Astrocyte (in vitro differentiated cells and primary cell): Measurements from ENCODE around the gene B3GALNT2. TPM values are rescaled to one million over a fixed set of nuclear protein-coding genes. Genes with fewer than 3 reads are reported as not detected.

Experiments used
- DNase-seq: peaks from one replicate; pipeline ENCODE4 v3.0.0-alpha.2; 2010; ENCODE audit warnings: low read depth
- FAIRE-seq: peaks from 2 replicates; lab custom pipeline; 2011; peaks lifted over from hg19 to GRCh38; lab: Jason Lieb, UNC
- H2AFZ ChIP-seq: 2 replicates; pipeline ENCODE4 v1.6.0; 2012; ENCODE audit warnings: low read depth, low read length, inconsistent platforms
- H3K27ac ChIP-seq: 2 replicates; pipeline ENCODE4 v1.5.1; 2011; ENCODE audit warnings: low read depth, low read length, inconsistent platforms
- H3K27me3 ChIP-seq: 2 replicates; pipeline ENCODE4 v1.6.0; 2011; ENCODE audit warnings: low read length, inconsistent platforms; ENCODE audit not compliant: insufficient read depth
- H3K36me3 ChIP-seq: 2 replicates; pipeline ENCODE4 v1.5.1; 2011; ENCODE audit warnings: low read length, inconsistent platforms; ENCODE audit not compliant: insufficient read depth
- H3K4me1 ChIP-seq: 2 replicates; pipeline ENCODE4 v1.5.1; 2011; ENCODE audit warnings: low read length, inconsistent platforms; ENCODE audit not compliant: insufficient read depth
- H3K4me2 ChIP-seq: 2 replicates; pipeline ENCODE4 v1.6.0; 2012; ENCODE audit warnings: low read length, inconsistent platforms
- H3K4me3 ChIP-seq: 2 replicates; pipeline ENCODE4 v1.5.1; 2011; ENCODE audit warnings: low read depth, mild to moderate bottlenecking, low read length, inconsistent platforms; ENCODE audit not compliant: insufficient read depth
- H3K79me2 ChIP-seq: 2 replicates; pipeline ENCODE4 v1.6.0; 2012; ENCODE audit warnings: mild to moderate bottlenecking, low read length, inconsistent platforms; ENCODE audit not compliant: insufficient read depth
- H3K9ac ChIP-seq: 2 replicates; pipeline ENCODE4 v1.6.0; 2012; ENCODE audit warnings: mild to moderate bottlenecking, low read length, inconsistent platforms
- H3K9me3 ChIP-seq: 2 replicates; pipeline ENCODE4 v1.5.1; 2012; ENCODE audit warnings: low read depth, mild to moderate bottlenecking, low read length, inconsistent platforms; ENCODE audit not compliant: insufficient read depth
- H4K20me1 ChIP-seq: 2 replicates; pipeline ENCODE4 v1.6.0; 2012; ENCODE audit warnings: low read length, inconsistent platforms; ENCODE audit not compliant: insufficient read depth
- H3K27ac Mint-ChIP-seq: one replicate; pipeline ENCODE4 v1.8.0; 2021; ENCODE audit warnings: mild to moderate bottlenecking, mixed read lengths; ENCODE audit not compliant: unreplicated experiment
- H3K27me3 Mint-ChIP-seq: one replicate; pipeline ENCODE4 v1.8.0; 2021; ENCODE audit warnings: low read depth, mixed read lengths; ENCODE audit not compliant: unreplicated experiment
- H3K36me3 Mint-ChIP-seq: one replicate; pipeline ENCODE4 v1.8.0; 2021; ENCODE audit warnings: low read depth, mixed read lengths; ENCODE audit not compliant: unreplicated experiment
- H3K4me1 Mint-ChIP-seq: one replicate; pipeline ENCODE4 v1.8.0; 2021; ENCODE audit warnings: low read depth, mixed read lengths; ENCODE audit not compliant: unreplicated experiment
- H3K4me3 Mint-ChIP-seq: one replicate; pipeline ENCODE4 v1.8.0; 2021; ENCODE audit warnings: mild to moderate bottlenecking, moderate library complexity, mixed read lengths; ENCODE audit not compliant: unreplicated experiment
- H3K9me3 Mint-ChIP-seq: one replicate; pipeline ENCODE4 v1.8.0; 2021; ENCODE audit warnings: mild to moderate bottlenecking, mixed read lengths; ENCODE audit not compliant: unreplicated experiment
- EZH2 ChIP-seq: IDR thresholded peaks from 2 replicates; pipeline ENCODE4 v1.6.1; 2012; ENCODE audit warnings: mild to moderate bottlenecking, low read length, inconsistent platforms; ENCODE audit not compliant: insufficient read depth
- total RNA-seq: library from RNA; stranded (reverse); gene quantifications from 2 replicates; pipeline ENCODE4 v1.2.1, GENCODE V29; 2021
- TF ChIP-seq, protein P1 (sequence below): IDR thresholded peaks from 2 replicates; pipeline ENCODE4 v1.5.1; 2011; ENCODE audit warnings: low read depth, mild to moderate bottlenecking, inconsistent platforms, low read length, moderate library complexity; ENCODE audit not compliant: insufficient read depth

The B3GALNT2 gene
- total RNA-seq, 1 donor from 2014 or later = 40.5 TPM

DNA sequence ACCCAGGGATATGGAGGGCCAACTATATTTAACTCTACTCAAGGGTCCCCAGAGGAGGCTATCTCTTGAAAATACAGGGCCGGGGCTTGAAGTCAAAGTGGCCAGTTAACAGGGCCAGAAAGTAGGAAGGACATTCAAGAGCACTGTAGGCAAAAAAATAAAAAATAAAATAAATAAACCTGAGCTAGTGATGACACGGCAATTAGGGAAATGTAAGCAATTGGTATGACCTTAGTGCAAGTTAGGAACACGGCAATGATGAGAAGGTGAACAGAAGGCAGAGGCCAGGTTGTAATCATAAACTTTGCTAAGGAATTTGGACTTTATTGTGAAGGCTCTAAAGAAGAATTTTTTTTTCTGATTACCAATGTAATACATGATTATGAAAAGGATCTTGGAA is 3.4 kb upstream of the B3GALNT2 start:
- FAIRE-seq (no peak), DNase-seq (no peak)
- Histone ChIP-seq H2AFZ (no peak overlapping the region), H3K4me3 (no peak overlapping the region), H3K4me2 (no peak overlapping the region), H3K27me3 (no peaks in the 10 kb centered on the region), H3K27ac (no peak overlapping the region), H3K9ac (no peak overlapping the region), H3K4me1 (peaks cover 2% of the 10 kb centered on the region), H3K9me3 (no peaks in the 10 kb centered on the region), H4K20me1 (no peaks in the 10 kb centered on the region), H3K79me2 (peaks cover 12% of the 10 kb centered on the region), H3K36me3 (no peaks in the 10 kb centered on the region)
- no peaks in the 10 kb centered on the region for H3K9me3 Mint-ChIP-seq
- H3K36me3 Mint-ChIP-seq = no peaks in the 10 kb centered on the region
- TF ChIP-seq, protein P1, sequence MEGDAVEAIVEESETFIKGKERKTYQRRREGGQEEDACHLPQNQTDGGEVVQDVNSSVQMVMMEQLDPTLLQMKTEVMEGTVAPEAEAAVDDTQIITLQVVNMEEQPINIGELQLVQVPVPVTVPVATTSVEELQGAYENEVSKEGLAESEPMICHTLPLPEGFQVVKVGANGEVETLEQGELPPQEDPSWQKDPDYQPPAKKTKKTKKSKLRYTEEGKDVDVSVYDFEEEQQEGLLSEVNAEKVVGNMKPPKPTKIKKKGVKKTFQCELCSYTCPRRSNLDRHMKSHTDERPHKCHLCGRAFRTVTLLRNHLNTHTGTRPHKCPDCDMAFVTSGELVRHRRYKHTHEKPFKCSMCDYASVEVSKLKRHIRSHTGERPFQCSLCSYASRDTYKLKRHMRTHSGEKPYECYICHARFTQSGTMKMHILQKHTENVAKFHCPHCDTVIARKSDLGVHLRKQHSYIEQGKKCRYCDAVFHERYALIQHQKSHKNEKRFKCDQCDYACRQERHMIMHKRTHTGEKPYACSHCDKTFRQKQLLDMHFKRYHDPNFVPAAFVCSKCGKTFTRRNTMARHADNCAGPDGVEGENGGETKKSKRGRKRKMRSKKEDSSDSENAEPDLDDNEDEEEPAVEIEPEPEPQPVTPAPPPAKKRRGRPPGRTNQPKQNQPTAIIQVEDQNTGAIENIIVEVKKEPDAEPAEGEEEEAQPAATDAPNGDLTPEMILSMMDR = no peak
- no peak for TF ChIP-seq EZH2
- H3K4me3 Mint-ChIP-seq = no peak overlapping the region
- H3K27ac Mint-ChIP-seq = no peak overlapping the region
- H3K27me3 Mint-ChIP-seq = no peaks in the 10 kb centered on the region
- H3K4me1 Mint-ChIP-seq = no peaks in the 10 kb centered on the region

DNA sequence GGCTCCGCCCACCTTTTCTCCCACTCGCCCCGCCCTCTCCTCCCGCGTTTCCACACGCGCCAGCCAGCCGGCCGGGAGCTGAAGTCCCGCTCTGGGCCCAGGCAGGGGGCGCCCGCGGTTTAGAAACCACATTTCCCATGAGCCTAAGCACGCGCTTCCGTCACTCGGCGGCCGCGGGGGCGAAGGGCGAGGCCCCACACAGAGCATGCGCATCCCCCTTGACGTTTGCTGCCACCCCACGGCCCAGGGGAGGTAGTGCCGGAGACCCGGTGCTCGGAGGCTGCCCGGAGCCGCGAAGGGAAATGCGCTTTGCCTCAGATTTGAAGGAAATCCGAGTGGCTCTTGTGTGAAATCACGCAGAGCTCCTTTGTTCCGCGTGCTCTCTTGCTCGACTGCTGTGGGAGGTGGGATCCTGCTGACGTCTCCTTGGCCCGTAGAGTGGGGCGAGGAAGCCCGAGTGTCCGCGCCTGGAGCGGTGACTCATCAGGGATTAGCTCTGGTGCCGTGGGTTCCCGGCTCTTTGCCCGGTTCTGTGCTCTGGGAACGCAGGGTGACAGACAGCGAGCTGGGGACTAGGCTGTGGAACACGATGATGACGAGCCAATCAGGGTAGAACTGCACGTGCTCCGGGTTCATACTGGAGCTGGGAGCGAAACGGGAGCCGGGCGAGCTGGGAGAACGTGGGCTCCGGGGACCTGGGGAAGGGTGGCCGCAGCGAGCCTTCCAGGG is 406 bp upstream of the B3GALNT2 start:
- no peak for FAIRE-seq
- Histone ChIP-seq H4K20me1 (peaks cover 23% of the 10 kb centered on the region), H3K27ac (peak overlapping the region; percentile 99), H3K4me3 (peak overlapping the region; percentile 79), H3K4me2 (peak overlapping the region; percentile 94), H3K27me3 (no peaks in the 10 kb centered on the region), H2AFZ (peak overlapping the region; percentile 95), H3K36me3 (no peaks in the 10 kb centered on the region), H3K9me3 (no peaks in the 10 kb centered on the region), H3K4me1 (peaks cover 6% of the 10 kb centered on the region), H3K79me2 (peaks cover 42% of the 10 kb centered on the region), H3K9ac (peak overlapping the region; percentile 97)
- no peak for TF ChIP-seq EZH2
- TF ChIP-seq, protein P1 = peak; percentile 61
- peak; percentile 95 for DNase-seq
- Mint-ChIP-seq H3K4me1 (peaks cover 8% of the 10 kb centered on the region), H3K36me3 (no peaks in the 10 kb centered on the region), H3K4me3 (peak overlapping the region; percentile 92), H3K27me3 (no peaks in the 10 kb centered on the region), H3K9me3 (no peaks in the 10 kb centered on the region), H3K27ac (peak overlapping the region; percentile 97)
